Progenitor cell of endocrine pancreas (in vitro differentiated cells): ENCODE results near the gene OTOGL. TPM values are rescaled to one million over a fixed set of nuclear protein-coding genes. Genes with fewer than 3 reads are reported as not detected.

Source experiments
- DNase-seq: peaks from one replicate; pipeline ENCODE4 v3.0.0; 2021; ENCODE audit warnings: low spot score; ENCODE audit not compliant: unreplicated experiment
- H3K27ac Mint-ChIP-seq: 2 replicates; pipeline ENCODE4 v1.8.0; 2021; ENCODE audit warnings: mild to moderate bottlenecking, moderate library complexity, mixed read lengths
- H3K27me3 Mint-ChIP-seq: 2 replicates; pipeline ENCODE4 v1.8.0; 2021; ENCODE audit warnings: mixed read lengths
- H3K36me3 Mint-ChIP-seq: 2 replicates; pipeline ENCODE4 v1.8.0; 2022; ENCODE audit warnings: mixed read lengths; ENCODE audit not compliant: insufficient read depth
- H3K4me1 Mint-ChIP-seq: 2 replicates; pipeline ENCODE4 v1.8.0; 2021; ENCODE audit warnings: low read depth, mixed read lengths
- H3K4me3 Mint-ChIP-seq: 2 replicates; pipeline ENCODE4 v1.8.0; 2021; ENCODE audit warnings: low read depth, mild to moderate bottlenecking, moderate library complexity, mixed read lengths
- H3K9me3 Mint-ChIP-seq: 2 replicates; pipeline ENCODE4 v1.8.0; 2021; ENCODE audit warnings: low read depth, mixed read lengths
- total RNA-seq: library from RNA; stranded (reverse); gene quantifications from 2 replicates; pipeline ENCODE4 v1.2.1, GENCODE V29; 2021
- TF ChIP-seq, protein P1 (sequence below): fragments of 200-600 bp; sonication (generic); IDR thresholded peaks from one replicate; pipeline ENCODE4 v1.5.0; 2021; ENCODE audit warnings: antibody characterized with exemption, mild to moderate bottlenecking; ENCODE audit not compliant: unreplicated experiment

OTOGL gene
- total RNA-seq, 1 donor from 2014 or later = 0.31 TPM

DNA sequence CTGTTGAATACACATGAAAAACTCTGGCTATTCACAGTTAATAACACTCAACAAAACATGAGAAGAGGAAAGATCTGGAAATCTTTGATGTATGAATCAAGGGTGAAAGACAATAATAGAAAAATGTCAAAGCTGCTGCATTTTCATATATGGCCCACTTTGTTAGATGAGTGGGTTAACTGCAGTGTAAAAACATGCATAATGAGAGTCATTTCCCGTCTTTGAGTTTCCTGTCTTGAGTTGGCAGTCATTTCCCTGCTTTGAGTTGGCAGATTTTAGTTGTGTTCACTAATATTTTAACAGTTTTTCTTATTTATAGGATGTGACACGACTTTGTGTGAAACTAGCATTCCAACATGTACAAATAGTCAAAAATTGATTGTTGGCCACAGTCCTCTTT is 256.8 kb downstream of the OTOGL start:
- no peak for DNase-seq
- Mint-ChIP-seq H3K36me3 (no peaks in the 10 kb centered on the region), H3K27me3 (no peaks in the 10 kb centered on the region), H3K4me3 (no peak overlapping the region), H3K4me1 (peaks cover 3% of the 10 kb centered on the region), H3K9me3 (no peaks in the 10 kb centered on the region), H3K27ac (no peak overlapping the region)
- TF ChIP-seq, protein P1, sequence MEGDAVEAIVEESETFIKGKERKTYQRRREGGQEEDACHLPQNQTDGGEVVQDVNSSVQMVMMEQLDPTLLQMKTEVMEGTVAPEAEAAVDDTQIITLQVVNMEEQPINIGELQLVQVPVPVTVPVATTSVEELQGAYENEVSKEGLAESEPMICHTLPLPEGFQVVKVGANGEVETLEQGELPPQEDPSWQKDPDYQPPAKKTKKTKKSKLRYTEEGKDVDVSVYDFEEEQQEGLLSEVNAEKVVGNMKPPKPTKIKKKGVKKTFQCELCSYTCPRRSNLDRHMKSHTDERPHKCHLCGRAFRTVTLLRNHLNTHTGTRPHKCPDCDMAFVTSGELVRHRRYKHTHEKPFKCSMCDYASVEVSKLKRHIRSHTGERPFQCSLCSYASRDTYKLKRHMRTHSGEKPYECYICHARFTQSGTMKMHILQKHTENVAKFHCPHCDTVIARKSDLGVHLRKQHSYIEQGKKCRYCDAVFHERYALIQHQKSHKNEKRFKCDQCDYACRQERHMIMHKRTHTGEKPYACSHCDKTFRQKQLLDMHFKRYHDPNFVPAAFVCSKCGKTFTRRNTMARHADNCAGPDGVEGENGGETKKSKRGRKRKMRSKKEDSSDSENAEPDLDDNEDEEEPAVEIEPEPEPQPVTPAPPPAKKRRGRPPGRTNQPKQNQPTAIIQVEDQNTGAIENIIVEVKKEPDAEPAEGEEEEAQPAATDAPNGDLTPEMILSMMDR = no peak

DNA sequence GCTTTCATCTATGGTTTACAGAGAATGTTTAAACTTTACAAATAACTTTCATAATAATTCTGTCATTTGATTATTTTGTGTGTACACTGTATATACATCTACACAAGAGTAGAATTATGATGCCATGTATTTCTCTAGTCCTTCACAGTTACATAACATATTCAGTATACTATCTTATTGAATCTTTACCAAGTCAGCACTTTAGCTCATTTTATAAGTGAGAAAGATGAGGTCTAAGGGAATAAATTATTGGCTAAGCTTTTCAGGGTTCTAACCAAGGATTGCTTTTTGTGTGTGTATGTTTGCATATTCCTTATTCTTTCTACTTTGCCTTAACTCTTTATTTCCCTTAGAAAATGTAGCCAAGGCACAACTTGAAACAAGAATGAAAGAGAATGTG is 260.4 kb downstream of the OTOGL start:
- H3K36me3 Mint-ChIP-seq = no peaks in the 10 kb centered on the region
- no peak for DNase-seq
- no peak overlapping the region for H3K27ac Mint-ChIP-seq
- peaks cover 3% of the 10 kb centered on the region for H3K4me1 Mint-ChIP-seq
- TF ChIP-seq, protein P1 = no peak
- no peak overlapping the region for H3K4me3 Mint-ChIP-seq
- peaks cover 8% of the 10 kb centered on the region for H3K9me3 Mint-ChIP-seq
- no peaks in the 10 kb centered on the region for H3K27me3 Mint-ChIP-seq

DNA sequence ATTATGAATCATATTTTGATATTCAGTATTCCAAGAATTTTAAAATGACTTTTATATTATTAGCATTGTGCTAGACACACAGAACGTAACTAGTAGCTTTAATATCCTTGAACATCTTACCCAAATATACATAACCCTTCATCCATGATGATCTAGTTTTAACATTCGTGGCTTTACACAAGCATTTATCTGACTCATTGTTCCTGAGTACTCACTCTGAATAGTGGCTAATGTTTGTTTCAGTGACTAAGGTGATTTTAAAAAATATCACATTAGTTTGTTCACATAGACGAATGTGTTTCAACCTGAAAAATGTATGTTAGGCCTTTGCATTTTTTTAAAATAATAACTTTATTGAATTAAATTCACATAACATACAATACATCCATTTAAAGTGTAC is 264.7 kb downstream of the OTOGL start:
- Mint-ChIP-seq H3K27ac (no peak overlapping the region), H3K4me3 (no peak overlapping the region), H3K9me3 (peaks cover 8% of the 10 kb centered on the region), H3K36me3 (no peaks in the 10 kb centered on the region), H3K4me1 (no peaks in the 10 kb centered on the region), H3K27me3 (no peaks in the 10 kb centered on the region)
- DNase-seq = no peak
- TF ChIP-seq, protein P1 = no peak

DNA sequence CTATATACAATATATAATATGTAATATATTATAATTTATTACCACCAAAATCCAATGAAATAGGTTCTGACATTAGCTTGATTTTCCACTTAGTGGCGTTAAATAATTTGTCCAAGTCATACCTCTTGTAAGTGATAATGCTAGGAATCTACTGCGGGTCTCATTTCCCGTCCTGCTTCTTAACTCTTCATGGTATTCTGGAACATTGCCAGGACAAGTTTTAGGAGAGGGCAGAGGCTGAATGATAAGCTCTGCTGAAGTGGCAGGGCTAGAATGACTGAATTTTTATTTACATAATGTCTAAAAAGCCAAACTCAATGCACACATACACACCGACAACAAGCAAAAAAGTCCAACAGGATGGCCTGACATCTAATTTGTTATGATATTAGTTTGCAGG is 274.3 kb downstream of the OTOGL start:
- Mint-ChIP-seq H3K27me3 (no peaks in the 10 kb centered on the region), H3K36me3 (no peaks in the 10 kb centered on the region), H3K4me3 (no peak overlapping the region), H3K27ac (no peak overlapping the region), H3K4me1 (peaks cover 2% of the 10 kb centered on the region), H3K9me3 (no peaks in the 10 kb centered on the region)
- no peak for DNase-seq
- TF ChIP-seq, protein P1 = no peak

DNA sequence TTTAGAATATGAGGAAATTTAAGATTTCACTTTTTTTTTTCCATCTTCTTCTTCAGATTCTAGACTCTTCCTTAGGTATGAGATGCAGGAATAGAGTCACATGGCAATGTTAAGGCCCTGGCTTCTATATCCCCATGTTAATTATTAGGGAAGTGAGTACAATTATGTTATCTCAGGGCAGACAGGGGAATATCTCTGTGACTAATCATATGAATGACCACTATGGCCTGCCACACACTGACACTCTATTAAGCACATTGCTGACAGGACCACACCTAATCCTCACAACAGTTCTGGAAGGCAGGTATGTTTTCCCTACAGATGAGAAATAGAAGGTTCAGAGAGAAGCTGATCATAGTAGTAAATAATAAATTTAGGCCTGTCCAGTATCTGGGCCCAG is 275.3 kb downstream of the OTOGL start:
- Mint-ChIP-seq H3K36me3 (no peaks in the 10 kb centered on the region), H3K27ac (no peak overlapping the region)

More for the DNA sequence above, 275.3 kb downstream of the OTOGL start:
- Mint-ChIP-seq H3K27me3 (no peaks in the 10 kb centered on the region), H3K4me3 (no peak overlapping the region), H3K9me3 (no peaks in the 10 kb centered on the region), H3K4me1 (no peaks in the 10 kb centered on the region)
- DNase-seq = no peak
- TF ChIP-seq, protein P1 = no peak
